Right kidney (tissue), 1 donor: ENCODE measurements around the gene KCNQ1OT1.
A peak's percentile ranks its signal among the peaks of the same experiment; 100 is the strongest.

ENCODE experiments used
- DNase-seq: peaks from one replicate; pipeline ENCODE4 v3.0.0-alpha.2; 2016

The KCNQ1OT1 gene

DNA sequence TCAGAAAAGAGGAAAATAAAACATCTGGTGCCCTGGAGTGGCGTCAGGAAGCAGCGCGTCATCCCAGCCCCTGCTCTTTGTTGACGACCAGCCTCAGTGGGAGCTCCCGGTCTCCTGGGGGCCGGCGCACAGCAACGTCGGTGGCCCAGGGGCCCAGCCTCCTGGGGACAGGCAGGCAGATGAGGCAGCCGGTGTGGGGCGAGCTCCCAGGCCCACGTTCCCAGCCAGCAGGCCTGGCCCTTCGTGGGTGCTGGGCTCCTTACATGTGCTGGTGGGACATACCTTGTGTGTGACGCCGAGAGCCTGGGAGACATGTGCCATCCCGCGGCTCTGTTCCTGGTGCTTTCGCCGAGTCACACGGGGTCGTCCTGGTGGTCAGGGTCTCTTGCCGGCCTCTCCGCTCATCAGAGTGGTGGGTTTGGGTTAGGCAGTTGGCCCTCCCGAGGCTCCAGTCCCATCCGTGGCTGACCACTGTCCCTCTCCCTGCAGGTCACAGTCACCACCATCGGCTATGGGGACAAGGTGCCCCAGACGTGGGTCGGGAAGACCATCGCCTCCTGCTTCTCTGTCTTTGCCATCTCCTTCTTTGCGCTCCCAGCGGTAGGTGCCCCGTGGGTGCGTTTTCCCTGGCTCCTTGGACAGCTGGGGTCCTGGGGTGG lies 116.7 kb downstream of the KCNQ1OT1 start:
- no peak for DNase-seq

GRCh38 chr11:2582351-2582945 lies 117.3 kb downstream of the KCNQ1OT1 start:
- DNase-seq, result no peak

- DNase-seq, result no peak
Measured at GRCh38 chr11:2581931-2582350, 117.9 kb downstream of the KCNQ1OT1 start.

DNA sequence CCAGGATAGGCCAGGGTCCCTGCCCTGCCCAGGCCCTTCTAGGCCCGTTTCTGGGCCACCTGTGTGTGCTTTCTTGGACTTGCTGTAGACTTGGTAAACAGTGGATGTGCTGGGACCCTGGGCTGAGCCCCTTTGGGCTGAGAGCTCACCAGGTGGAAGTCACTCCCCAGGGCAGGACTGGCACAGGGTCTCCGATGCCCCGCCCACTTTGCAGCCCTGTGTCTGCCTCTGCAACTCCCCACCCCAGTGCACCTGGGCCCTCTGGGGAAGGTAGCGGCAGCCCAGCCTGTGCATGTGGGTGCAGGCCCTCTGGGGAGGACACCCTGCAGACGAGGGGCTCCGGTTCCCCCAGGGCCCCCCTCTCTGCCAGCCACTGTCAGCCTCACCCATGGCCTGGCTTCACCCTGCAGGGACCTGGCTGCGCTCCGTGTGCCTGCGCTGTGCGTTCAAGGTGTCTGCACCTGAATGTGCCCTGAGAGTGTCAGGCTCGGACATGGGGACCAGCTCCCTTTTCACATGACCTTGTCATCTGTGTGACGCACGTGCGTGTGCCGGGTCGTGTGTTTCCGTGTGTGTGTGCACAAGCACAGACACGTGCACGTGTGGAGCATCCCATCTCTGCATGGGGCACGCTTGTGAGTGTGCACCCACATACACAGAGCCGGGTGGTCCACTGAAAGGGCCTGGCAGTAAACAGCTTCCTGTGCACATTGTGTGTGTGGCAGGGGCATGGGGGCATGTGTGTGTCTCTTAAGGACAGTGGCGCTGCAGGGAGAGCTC lies 118.5 kb downstream of the KCNQ1OT1 start:
- no peak for DNase-seq

DNA sequence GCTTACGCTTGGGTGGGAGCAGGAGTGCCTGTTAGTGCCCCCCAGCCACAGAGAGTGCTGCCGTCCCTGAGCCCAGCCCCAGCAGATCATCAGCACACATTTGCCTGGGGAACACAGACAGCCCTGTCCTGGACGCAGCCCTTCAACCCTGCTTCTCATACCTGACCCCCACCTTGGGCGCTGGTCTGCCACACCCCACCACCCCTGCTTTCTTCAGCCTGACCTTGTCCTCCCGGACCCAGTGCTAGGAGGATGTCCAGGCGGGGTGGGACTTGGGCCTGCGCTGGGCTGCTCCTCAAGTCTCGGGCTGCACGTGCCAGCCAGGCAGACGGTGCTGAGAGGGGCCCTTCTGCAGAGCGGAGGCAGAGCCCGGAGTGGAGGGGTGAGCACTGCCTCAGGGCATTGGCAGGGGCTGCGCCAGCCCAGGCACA lies 119.2 kb downstream of the KCNQ1OT1 start:
- DNase-seq, result no peak

GRCh38 chr11:2580061-2580421 lies 119.8 kb downstream of the KCNQ1OT1 start:
- DNase-seq, result no peak

- DNase-seq, result no peak
Measured at GRCh38 chr11:2579315-2580060, 120.3 kb downstream of the KCNQ1OT1 start.

DNA sequence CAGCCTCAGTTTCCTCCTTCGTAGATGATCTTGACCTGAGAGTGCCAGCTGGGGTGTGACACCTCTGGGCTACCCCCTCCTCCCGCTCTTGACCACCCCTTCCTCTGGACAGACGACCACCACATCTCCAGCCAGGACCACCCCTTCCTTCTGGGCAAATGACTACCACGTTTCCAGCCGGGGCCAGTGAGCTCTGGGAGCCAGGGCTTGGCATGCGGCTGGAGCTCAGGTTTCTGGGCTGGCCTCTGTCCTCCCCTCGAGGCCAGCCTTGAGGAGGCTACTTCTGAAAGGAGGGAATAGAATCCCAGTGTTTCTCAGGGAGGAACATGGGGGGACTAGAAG lies 120.9 kb downstream of the KCNQ1OT1 start:
- DNase-seq, result no peak

DNA sequence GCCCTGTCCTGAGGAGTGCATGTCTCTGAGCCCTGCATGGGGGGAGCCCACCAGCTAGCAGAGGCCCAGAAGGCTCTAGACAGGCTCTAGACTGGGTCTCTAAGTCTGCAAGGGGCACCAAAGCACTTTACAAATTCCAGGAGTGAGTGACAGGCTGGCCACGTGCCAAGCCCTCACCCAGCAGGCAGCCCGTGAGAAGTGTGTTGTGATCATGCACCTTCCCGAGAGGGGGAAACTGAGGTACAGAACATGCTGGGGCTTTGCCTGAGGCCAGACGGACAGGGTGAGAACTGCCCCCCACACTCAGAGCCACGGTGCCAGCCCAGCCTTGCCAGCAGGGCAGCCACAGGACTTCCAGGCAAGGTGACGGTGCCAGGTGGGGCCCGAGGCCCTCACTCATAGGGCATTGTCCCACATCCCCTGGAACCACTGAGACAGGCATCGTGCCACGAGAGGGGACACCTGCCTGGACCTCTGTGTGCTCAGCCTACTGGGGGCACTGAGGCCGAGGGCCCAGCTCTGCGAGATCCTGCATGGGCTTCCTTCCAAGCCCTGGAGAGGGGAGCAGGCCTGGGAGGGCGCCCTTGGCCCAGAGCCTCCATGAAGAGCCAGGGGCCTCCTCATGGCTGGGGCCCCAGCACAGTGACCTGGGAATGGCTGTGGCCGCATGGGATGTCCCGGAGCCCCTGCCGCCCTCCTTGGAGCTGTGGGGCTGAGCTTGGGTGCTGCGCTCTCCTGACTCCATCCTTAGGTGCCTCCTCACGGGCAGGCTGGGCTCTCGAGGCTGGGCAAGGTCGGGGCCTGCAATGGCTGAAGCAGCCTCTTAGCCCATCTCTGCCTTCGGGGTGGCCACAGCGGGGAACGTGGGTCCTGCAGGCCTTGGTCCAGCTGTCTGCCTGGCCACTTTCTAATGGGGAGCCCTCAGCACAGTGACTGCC lies 121.5 kb downstream of the KCNQ1OT1 start:
- DNase-seq, result no peak

DNA sequence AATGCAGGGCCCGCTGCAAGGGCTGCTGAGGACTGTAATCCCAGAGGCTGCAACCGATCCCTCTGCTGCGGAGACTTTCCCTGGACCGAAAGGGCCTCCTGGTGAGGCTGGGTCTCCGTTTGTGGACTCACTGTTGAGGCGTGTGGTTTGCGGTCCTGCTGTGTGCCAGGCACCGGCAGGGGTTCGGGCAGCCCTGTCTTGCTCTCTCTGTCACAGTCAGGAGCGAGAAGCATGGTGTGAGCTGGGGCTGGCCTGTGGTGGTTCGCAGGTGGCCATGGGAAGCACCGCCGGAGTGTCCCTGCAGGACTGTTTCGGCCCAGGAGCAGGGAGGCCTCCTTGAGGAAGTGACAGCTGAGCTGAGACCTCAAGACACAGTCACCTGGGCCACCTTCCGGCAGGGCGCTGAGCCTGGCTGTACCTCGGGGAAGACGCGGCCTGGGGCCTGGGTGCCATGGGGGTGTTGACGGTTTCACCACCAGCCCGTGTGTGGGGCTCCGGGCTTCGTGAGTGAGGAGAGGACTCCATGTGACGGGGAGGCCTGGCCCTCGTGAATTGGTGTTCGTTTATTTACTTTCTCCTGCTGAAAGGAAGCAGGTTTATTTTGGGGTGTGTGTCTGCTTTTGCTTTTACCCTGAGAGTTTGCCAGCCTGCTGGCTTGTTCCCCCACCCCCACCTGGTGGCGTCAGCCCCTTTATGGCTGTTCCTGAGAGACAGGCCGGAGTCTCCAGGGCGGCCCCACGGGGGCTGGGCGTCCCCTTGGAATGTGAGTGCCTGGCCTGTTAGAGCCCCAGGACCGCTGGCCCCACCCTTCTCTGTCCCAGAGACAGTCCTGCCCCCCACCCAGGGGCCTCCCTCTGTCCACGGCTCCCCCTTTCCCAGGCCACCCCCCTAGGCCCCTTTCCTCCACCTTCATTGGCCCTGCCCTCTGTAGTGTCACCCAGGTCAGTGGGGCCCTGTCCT lies 122.5 kb downstream of the KCNQ1OT1 start:
- no peak for DNase-seq

- DNase-seq, result no peak
Measured at GRCh38 chr11:2576549-2576948, 123.2 kb downstream of the KCNQ1OT1 start.

GRCh38 chr11:2576111-2576510 lies 123.7 kb downstream of the KCNQ1OT1 start:
- DNase-seq, result no peak

DNA sequence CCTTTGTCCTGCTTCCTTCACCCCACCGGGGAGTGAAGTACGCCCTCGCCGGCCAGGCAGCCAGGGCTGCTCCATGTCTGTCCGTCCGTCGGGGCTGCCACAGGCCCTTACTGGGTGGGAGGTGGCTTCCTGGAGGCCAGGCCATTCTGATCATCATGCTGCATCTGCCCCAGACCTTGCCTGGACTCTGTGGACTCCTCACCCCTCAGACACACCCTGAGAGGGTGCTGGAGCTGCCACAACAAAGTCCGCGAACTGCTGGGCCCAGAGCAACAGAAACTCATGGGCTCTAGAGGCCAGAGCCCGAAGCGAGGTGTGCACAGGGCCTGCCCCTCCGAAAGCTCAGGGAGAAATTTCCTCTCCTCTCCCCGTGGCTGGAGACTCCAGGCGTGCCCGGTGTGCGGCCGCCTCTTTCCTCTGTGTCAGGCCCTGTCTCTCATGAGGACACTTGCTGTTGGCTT lies 124.2 kb downstream of the KCNQ1OT1 start:
- no peak for DNase-seq

GRCh38 chr11:2574553-2575535 lies 125.0 kb downstream of the KCNQ1OT1 start:
- DNase-seq, result peak; percentile 65

- no peak for DNase-seq
Measured at GRCh38 chr11:2574043-2574552, 125.7 kb downstream of the KCNQ1OT1 start.

GRCh38 chr11:2573240-2574042 lies 126.4 kb downstream of the KCNQ1OT1 start:
- no peak for DNase-seq

DNA sequence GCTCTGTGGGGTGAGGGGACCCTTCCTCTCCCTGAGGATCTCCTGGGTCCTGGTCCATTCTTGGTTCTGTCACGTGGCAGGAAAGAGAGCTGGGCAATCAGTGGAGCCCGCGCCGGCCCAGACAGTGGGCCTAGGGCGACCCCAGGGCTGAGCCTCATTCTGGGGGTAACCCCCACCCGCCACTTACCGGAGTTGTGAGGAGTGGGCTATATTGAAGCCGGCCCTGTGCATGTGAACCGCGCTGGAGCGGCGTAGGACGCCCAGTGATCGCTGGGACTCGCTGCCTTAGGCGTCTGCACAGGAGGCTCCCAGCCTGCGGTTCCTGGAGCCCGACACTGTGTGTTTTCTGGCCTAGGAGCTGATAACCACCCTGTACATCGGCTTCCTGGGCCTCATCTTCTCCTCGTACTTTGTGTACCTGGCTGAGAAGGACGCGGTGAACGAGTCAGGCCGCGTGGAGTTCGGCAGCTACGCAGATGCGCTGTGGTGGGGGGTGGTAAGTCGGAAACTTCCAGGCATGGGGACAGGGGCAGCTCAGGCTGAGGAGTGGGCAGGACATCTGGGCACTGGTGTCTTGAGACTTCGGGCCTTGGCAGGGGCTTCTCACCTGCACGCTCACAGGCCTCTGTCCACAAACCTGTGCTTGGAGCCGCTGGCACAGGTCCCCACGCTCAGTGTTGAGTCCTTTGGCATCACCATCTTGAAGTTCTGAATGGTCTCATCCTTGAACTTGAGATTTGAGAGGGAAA lies 127.1 kb downstream of the KCNQ1OT1 start:
- no peak for DNase-seq
